ENCODE results near the gene FLNA.

The FLNA gene

GRCh38 chrX:154374313-154375155 is at the start of gene FLNA:
TSS of gene FLNA (minus strand) at chrX:154374634. CDS start at chrX:154371245, 3,389 bp downstream.
- DNase-seq (ENCODE audit: low read depth, low spot score): no peak
- peak within 1 kb of the TSS; percentile 42 for H3K9ac ChIP-seq (ENCODE audit: insufficient read length, low read depth)

GRCh38 chrX:154420402-154420756 is 45.9 kb upstream of the FLNA start:
- DNase-seq (ENCODE audit: low read depth, low spot score): no peak

More at GRCh38 chrX:154374313-154375155, at the start of gene FLNA:
- Histone ChIP-seq H3K4me1 (ENCODE audit: insufficient read depth, insufficient read length) (no peaks in the 10 kb centered on the region), H3K9me3 (ENCODE audit: insufficient read depth, low read length) (no peaks in the 10 kb centered on the region), H3K36me3 (ENCODE audit: insufficient read depth, insufficient read length, low read length) (peaks cover 9% of the 10 kb centered on the region), H3K27me3 (ENCODE audit: insufficient read depth, insufficient read length) (no peaks in the 10 kb centered on the region), H3K4me3 (ENCODE audit: insufficient read length, low read depth) (peak within 1 kb of the TSS; percentile 34)
- TF ChIP-seq SUZ12 (IDR thresholded peaks at IDR 0.05; ENCODE audit: extremely low read depth, insufficient read depth, insufficient read length): no peak

GRCh38 chrX:154419688-154420401 is 45.4 kb upstream of the FLNA start:
- Histone ChIP-seq H3K4me3 (ENCODE audit: insufficient read length, low read depth) (no peak overlapping the region), H3K4me1 (ENCODE audit: insufficient read depth, insufficient read length) (no peaks in the 10 kb centered on the region), H3K9me3 (ENCODE audit: insufficient read depth, low read length) (no peaks in the 10 kb centered on the region), H3K27me3 (ENCODE audit: insufficient read depth, insufficient read length) (no peaks in the 10 kb centered on the region), H3K36me3 (ENCODE audit: insufficient read depth, insufficient read length, low read length) (no peaks in the 10 kb centered on the region), H3K9ac (ENCODE audit: insufficient read length, low read depth) (no peak overlapping the region)
- DNase-seq (ENCODE audit: low read depth, low spot score): no peak
- TF ChIP-seq YY1 (IDR thresholded peaks at IDR 0.05; ENCODE audit: insufficient read depth, insufficient read length): no peak
- TF ChIP-seq ZNF274 (IDR thresholded peaks at IDR 0.05; ENCODE audit: low read depth, low read length): no peak
- TF ChIP-seq SUZ12 (IDR thresholded peaks at IDR 0.05; ENCODE audit: extremely low read depth, insufficient read depth, insufficient read length): no peak

More at GRCh38 chrX:154420402-154420756, 45.9 kb upstream of the FLNA start:
- Histone ChIP-seq H3K36me3 (ENCODE audit: insufficient read depth, insufficient read length, low read length) (no peaks in the 10 kb centered on the region), H3K9me3 (ENCODE audit: insufficient read depth, low read length) (no peaks in the 10 kb centered on the region), H3K4me3 (ENCODE audit: insufficient read length, low read depth) (no peak overlapping the region), H3K4me1 (ENCODE audit: insufficient read depth, insufficient read length) (no peaks in the 10 kb centered on the region), H3K9ac (ENCODE audit: insufficient read length, low read depth) (no peak overlapping the region), H3K27me3 (ENCODE audit: insufficient read depth, insufficient read length) (no peaks in the 10 kb centered on the region)
- TF ChIP-seq ZNF274 (IDR thresholded peaks at IDR 0.05; ENCODE audit: low read depth, low read length) (no peak), YY1 (IDR thresholded peaks at IDR 0.05; ENCODE audit: insufficient read depth, insufficient read length) (no peak), SUZ12 (IDR thresholded peaks at IDR 0.05; ENCODE audit: extremely low read depth, insufficient read depth, insufficient read length) (no peak)

- Histone ChIP-seq H3K9me3 (ENCODE audit: insufficient read depth, low read length) (no peaks in the 10 kb centered on the region), H3K36me3 (ENCODE audit: insufficient read depth, insufficient read length, low read length) (no peaks in the 10 kb centered on the region), H3K4me1 (ENCODE audit: insufficient read depth, insufficient read length) (no peaks in the 10 kb centered on the region)
Measured at GRCh38 chrX:154419189-154419588, 44.8 kb upstream of the FLNA start.

GRCh38 chrX:154417157-154417556 is 42.7 kb upstream of the FLNA start:
- DNase-seq (ENCODE audit: low read depth, low spot score): no peak
- Histone ChIP-seq H3K4me3 (ENCODE audit: insufficient read length, low read depth) (no peak overlapping the region), H3K4me1 (ENCODE audit: insufficient read depth, insufficient read length) (no peaks in the 10 kb centered on the region), H3K9ac (ENCODE audit: insufficient read length, low read depth) (no peak overlapping the region), H3K27me3 (ENCODE audit: insufficient read depth, insufficient read length) (no peaks in the 10 kb centered on the region), H3K36me3 (ENCODE audit: insufficient read depth, insufficient read length, low read length) (peaks cover 6% of the 10 kb centered on the region), H3K9me3 (ENCODE audit: insufficient read depth, low read length) (no peaks in the 10 kb centered on the region)
- TF ChIP-seq YY1 (IDR thresholded peaks at IDR 0.05; ENCODE audit: insufficient read depth, insufficient read length) (no peak), SUZ12 (IDR thresholded peaks at IDR 0.05; ENCODE audit: extremely low read depth, insufficient read depth, insufficient read length) (no peak), ZNF274 (IDR thresholded peaks at IDR 0.05; ENCODE audit: low read depth, low read length) (no peak)

More at GRCh38 chrX:154419189-154419588, 44.8 kb upstream of the FLNA start:
- DNase-seq (ENCODE audit: low read depth, low spot score): no peak
- Histone ChIP-seq H3K9ac (ENCODE audit: insufficient read length, low read depth) (no peak overlapping the region), H3K4me3 (ENCODE audit: insufficient read length, low read depth) (no peak overlapping the region), H3K27me3 (ENCODE audit: insufficient read depth, insufficient read length) (no peaks in the 10 kb centered on the region)
- TF ChIP-seq ZNF274 (IDR thresholded peaks at IDR 0.05; ENCODE audit: low read depth, low read length): no peak
- no peak for TF ChIP-seq YY1 (IDR thresholded peaks at IDR 0.05; ENCODE audit: insufficient read depth, insufficient read length)
- no peak for TF ChIP-seq SUZ12 (IDR thresholded peaks at IDR 0.05; ENCODE audit: extremely low read depth, insufficient read depth, insufficient read length)

- TF ChIP-seq YY1 (IDR thresholded peaks at IDR 0.05; ENCODE audit: insufficient read depth, insufficient read length): no peak
- TF ChIP-seq SUZ12 (IDR thresholded peaks at IDR 0.05; ENCODE audit: extremely low read depth, insufficient read depth, insufficient read length): no peak
- TF ChIP-seq ZNF274 (IDR thresholded peaks at IDR 0.05; ENCODE audit: low read depth, low read length): no peak
- Histone ChIP-seq H3K4me1 (ENCODE audit: insufficient read depth, insufficient read length) (peaks cover 1% of the 10 kb centered on the region), H3K9ac (ENCODE audit: insufficient read length, low read depth) (no peak overlapping the region), H3K4me3 (ENCODE audit: insufficient read length, low read depth) (no peak overlapping the region), H3K36me3 (ENCODE audit: insufficient read depth, insufficient read length, low read length) (peaks cover 6% of the 10 kb centered on the region), H3K9me3 (ENCODE audit: insufficient read depth, low read length) (no peaks in the 10 kb centered on the region), H3K27me3 (ENCODE audit: insufficient read depth, insufficient read length) (no peaks in the 10 kb centered on the region)
- no peak for DNase-seq (ENCODE audit: low read depth, low spot score)
Measured at GRCh38 chrX:154413142-154413541, 38.7 kb upstream of the FLNA start.

GRCh38 chrX:154412468-154412867 is 38.0 kb upstream of the FLNA start:
- Histone ChIP-seq H3K4me3 (ENCODE audit: insufficient read length, low read depth) (no peak overlapping the region), H3K9ac (ENCODE audit: insufficient read length, low read depth) (no peak overlapping the region)
- no peak for DNase-seq (ENCODE audit: low read depth, low spot score)

More at GRCh38 chrX:154412468-154412867, 38.0 kb upstream of the FLNA start:
- no peaks in the 10 kb centered on the region for H3K27me3 ChIP-seq (ENCODE audit: insufficient read depth, insufficient read length)
- H3K9me3 ChIP-seq (ENCODE audit: insufficient read depth, low read length): no peaks in the 10 kb centered on the region
- peaks cover 6% of the 10 kb centered on the region for H3K36me3 ChIP-seq (ENCODE audit: insufficient read depth, insufficient read length, low read length)
- H3K4me1 ChIP-seq (ENCODE audit: insufficient read depth, insufficient read length): peaks cover 1% of the 10 kb centered on the region
- TF ChIP-seq YY1 (IDR thresholded peaks at IDR 0.05; ENCODE audit: insufficient read depth, insufficient read length) (no peak), ZNF274 (IDR thresholded peaks at IDR 0.05; ENCODE audit: low read depth, low read length) (no peak), SUZ12 (IDR thresholded peaks at IDR 0.05; ENCODE audit: extremely low read depth, insufficient read depth, insufficient read length) (no peak)
